ENCODE data around the gene CBX4. TPM values are rescaled to one million over a fixed set of nuclear protein-coding genes. Genes with fewer than 3 reads are reported as not detected.

The CBX4 gene
- total and polyA plus RNA-seq, 10 donors = 12.3 to 48.0 (median 25.4) TPM

GRCh38 chr17:79825580-79825921 is 13.7 kb downstream of the CBX4 start:
- intact Hi-C loops (cut with DNase I; ENCODE audit: low total_unique reads) = no loop called here
- TF ChIP-seq CTCF (IDR thresholded peaks at IDR 0.05 in 8 of 11, conservative IDR thresholded peaks at IDR 0.05 in 3 of 11) (no peak), POLR2A (IDR thresholded peaks at IDR 0.05) (no peak), POLR2AphosphoS5 (IDR thresholded peaks at IDR 0.05) (no peak)
- Histone ChIP-seq H3K4me3 (no peak overlapping the region), H3K9me3 (no peaks in the 10 kb centered on the region), H3K36me3 (no peaks in the 10 kb centered on the region), H3K27ac (no peak overlapping the region), H3K4me1 (peaks cover 3 to 34% (median 19%) of the 10 kb centered on the region in 6 donors), H3K27me3 (replicated peaks in 1 of 7) (peaks cover 0 to 22% (median 0%) of the 10 kb centered on the region in 7 donors)
- WGBS, 5 donors = 93 to 98% (median 94%) methylated on average over 5 of the region's 5 CpGs
- no peak for DNase-seq

- Histone ChIP-seq H3K9me3 (no peaks in the 10 kb centered on the region), H3K4me3 (no peak overlapping the region), H3K36me3 (no peaks in the 10 kb centered on the region), H3K27ac (no peak overlapping the region), H3K27me3 (replicated peaks in 1 of 7) (peaks cover 0 to 23% (median 0%) of the 10 kb centered on the region in 7 donors), H3K4me1 (peaks cover 3 to 29% (median 19%) of the 10 kb centered on the region in 6 donors)
- WGBS, 5 donors = 73 to 83% (median 79%) methylated on average over 6 of the region's 6 CpGs
- no peak for DNase-seq
- intact Hi-C loops (cut with DNase I; ENCODE audit: low total_unique reads) = no loop called here
- no peak for TF ChIP-seq POLR2AphosphoS5 (IDR thresholded peaks at IDR 0.05)
- no peak for TF ChIP-seq CTCF (IDR thresholded peaks at IDR 0.05 in 8 of 11, conservative IDR thresholded peaks at IDR 0.05 in 3 of 11)
- no peak for TF ChIP-seq POLR2A (IDR thresholded peaks at IDR 0.05)
Observed at GRCh38 chr17:79824893-79825579, 14.2 kb downstream of the CBX4 start.

- no peak for TF ChIP-seq CTCF (IDR thresholded peaks at IDR 0.05 in 8 of 11, conservative IDR thresholded peaks at IDR 0.05 in 3 of 11)
- TF ChIP-seq POLR2A (IDR thresholded peaks at IDR 0.05) = no peak
- TF ChIP-seq POLR2AphosphoS5 (IDR thresholded peaks at IDR 0.05) = no peak
- H3K9me3 ChIP-seq = no peaks in the 10 kb centered on the region
- intact Hi-C loops (cut with DNase I; ENCODE audit: low total_unique reads) = no loop called here
- H3K4me3 ChIP-seq = no peak overlapping the region
- H3K27ac ChIP-seq = no peak overlapping the region
- 91 to 96% (median 96%) methylated on average over 17 of the region's 17 CpGs for WGBS, 5 donors
- peaks cover 0 to 23% (median 0%) of the 10 kb centered on the region in 7 donors for H3K27me3 ChIP-seq (replicated peaks in 1 of 7)
- peaks cover 3 to 22% (median 16%) of the 10 kb centered on the region in 6 donors for H3K4me1 ChIP-seq
- DNase-seq = no peak
- no peaks in the 10 kb centered on the region for H3K36me3 ChIP-seq
Observed at GRCh38 chr17:79824234-79824633, 15.0 kb downstream of the CBX4 start.

- Histone ChIP-seq H3K27me3 (replicated peaks in 1 of 7) (peaks cover 0 to 37% (median 4%) of the 10 kb centered on the region in 7 donors), H3K4me3 (no peak overlapping the region), H3K27ac (no peak overlapping the region), H3K36me3 (no peaks in the 10 kb centered on the region), H3K4me1 (peaks cover 0 to 14% (median 11%) of the 10 kb centered on the region in 6 donors), H3K9me3 (no peaks in the 10 kb centered on the region)
- 91 to 97% (median 94%) methylated on average over 17 of the region's 17 CpGs for WGBS, 5 donors
- no peak for DNase-seq
- TF ChIP-seq CTCF (IDR thresholded peaks at IDR 0.05 in 8 of 11, conservative IDR thresholded peaks at IDR 0.05 in 3 of 11) (no peak), POLR2A (IDR thresholded peaks at IDR 0.05) (no peak), POLR2AphosphoS5 (IDR thresholded peaks at IDR 0.05) (no peak)
- intact Hi-C loops (cut with DNase I; ENCODE audit: low total_unique reads) = no loop called here
Observed at GRCh38 chr17:79822583-79823124, 16.6 kb downstream of the CBX4 start.
